HEK293T (cell line): ENCODE measurements around the gene CAV2.

Source experiments
- CTCF ChIA-PET: fragments of 350-600 bp; formaldehyde crosslinking; extraction: SDS; loops from one replicate; lab custom pipeline; 2021; ENCODE audit warnings: antibody characterized with exemption, inconsistent platforms; lab: Yijun Ruan, JAX
- POLR2A ChIA-PET: fragments of 350-600 bp; formaldehyde crosslinking; extraction: SDS; loops from one replicate; lab custom pipeline; 2020; ENCODE audit warnings: antibody characterized with exemption, inconsistent platforms; lab: Yijun Ruan, JAX
- DNase-seq: peaks from one replicate; pipeline ENCODE4 v3.0.0; 2012; ENCODE audit warnings: mixed read lengths; ENCODE audit errors: extremely low spot score
- ARNT ChIP-seq: fragments of 450-650 bp; IDR thresholded peaks from 2 replicates; pipeline ENCODE4 v1.6.1; 2017; ENCODE audit warnings: mild to moderate bottlenecking
- BHLHE40 ChIP-seq: fragments of 450-650 bp; IDR thresholded peaks from 2 replicates; pipeline ENCODE4 v1.6.1; 2016; ENCODE audit warnings: mild to moderate bottlenecking, moderate library complexity, borderline replicate concordance
- CTBP1 ChIP-seq: fragments of 450-650 bp; IDR thresholded peaks from 2 replicates; pipeline ENCODE4 v1.6.1; 2016; ENCODE audit warnings: borderline replicate concordance
- ELF4 ChIP-seq: fragments of 450-650 bp; IDR thresholded peaks from 2 replicates; pipeline ENCODE4 v1.6.1; 2017; ENCODE audit warnings: antibody characterized with exemption
- FOXA1 ChIP-seq: fragments of 450-650 bp; IDR thresholded peaks from 2 replicates; pipeline ENCODE4 v1.6.1; 2016; ENCODE audit warnings: mild to moderate bottlenecking
- FOXK2 ChIP-seq: fragments of 450-650 bp; IDR thresholded peaks from 2 replicates; pipeline ENCODE4 v1.6.1; 2016; ENCODE audit warnings: mild to moderate bottlenecking
- FOXM1 ChIP-seq: fragments of 450-650 bp; IDR thresholded peaks from 2 replicates; pipeline ENCODE4 v1.6.1; 2017; ENCODE audit warnings: mild to moderate bottlenecking, borderline replicate concordance
- HDGF ChIP-seq: fragments of 450-650 bp; IDR thresholded peaks from 2 replicates; pipeline ENCODE4 v1.6.1; 2017; ENCODE audit warnings: antibody characterized with exemption, borderline replicate concordance
- L3MBTL2 ChIP-seq: fragments of 450-650 bp; conservative IDR thresholded peaks from 2 replicates; pipeline ENCODE4 v1.6.1; 2016; ENCODE audit warnings: mild to moderate bottlenecking
- LEF1 ChIP-seq: fragments of 450-650 bp; IDR thresholded peaks from 2 replicates; pipeline ENCODE4 v1.6.1; 2017; ENCODE audit warnings: mild to moderate bottlenecking, borderline replicate concordance
- NFRKB ChIP-seq: fragments of 450-650 bp; IDR thresholded peaks from 2 replicates; pipeline ENCODE4 v1.6.1; 2016; ENCODE audit warnings: mild to moderate bottlenecking, moderate library complexity
- SP1 ChIP-seq: fragments of 450-650 bp; IDR thresholded peaks from 2 replicates; pipeline ENCODE4 v1.6.1; 2017
- SUZ12 ChIP-seq: fragments of 450-650 bp; IDR thresholded peaks from 2 replicates; pipeline ENCODE4 v1.6.1; 2016; ENCODE audit warnings: mild to moderate bottlenecking
- TARDBP ChIP-seq: fragments of 450-650 bp; IDR thresholded peaks from 2 replicates; pipeline ENCODE4 v1.6.1; 2016
- ZNF384 ChIP-seq: fragments of 450-650 bp; IDR thresholded peaks from 2 replicates; pipeline ENCODE4 v1.6.1; 2016
- TF ChIP-seq, protein P1 (sequence below): fragments of 450-650 bp; IDR thresholded peaks from 2 replicates; pipeline ENCODE4 v1.6.1; 2016

CAV2 gene

DNA sequence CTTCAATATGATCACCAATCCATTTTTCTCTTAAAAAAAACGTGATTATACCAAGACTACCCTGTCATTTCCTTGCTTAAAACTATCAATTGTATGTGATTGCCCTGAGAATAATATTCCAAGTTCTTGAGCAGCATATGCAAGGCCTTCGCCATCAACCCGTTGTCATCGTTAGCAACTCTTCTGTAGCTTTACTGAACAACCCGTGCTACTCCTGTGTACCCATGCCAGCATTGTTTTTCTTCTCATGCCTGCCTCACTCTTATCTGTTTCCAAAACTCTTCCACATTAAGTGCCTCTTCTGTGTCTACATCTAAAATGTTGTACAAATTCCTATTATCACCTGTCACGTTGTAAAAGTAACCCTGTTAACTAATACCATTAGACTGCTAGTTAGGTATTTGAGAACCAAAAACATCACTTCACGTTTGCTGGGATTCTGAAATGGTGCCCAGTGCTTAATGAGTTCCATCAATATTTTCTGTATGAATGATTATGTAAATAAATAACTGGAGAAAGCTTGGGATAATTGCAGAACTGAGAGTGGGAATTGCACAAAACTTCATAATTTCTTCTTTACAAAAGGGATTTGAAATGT, 10.5 kb downstream of the CAV2 start:
- no peak for DNase-seq
- POLR2A ChIA-PET = interaction anchor here (0.6 kb wide), 1 partner anchor 73 kb away, joined by 3 read pairs; no protein-coding TSS in a partner anchor

DNA sequence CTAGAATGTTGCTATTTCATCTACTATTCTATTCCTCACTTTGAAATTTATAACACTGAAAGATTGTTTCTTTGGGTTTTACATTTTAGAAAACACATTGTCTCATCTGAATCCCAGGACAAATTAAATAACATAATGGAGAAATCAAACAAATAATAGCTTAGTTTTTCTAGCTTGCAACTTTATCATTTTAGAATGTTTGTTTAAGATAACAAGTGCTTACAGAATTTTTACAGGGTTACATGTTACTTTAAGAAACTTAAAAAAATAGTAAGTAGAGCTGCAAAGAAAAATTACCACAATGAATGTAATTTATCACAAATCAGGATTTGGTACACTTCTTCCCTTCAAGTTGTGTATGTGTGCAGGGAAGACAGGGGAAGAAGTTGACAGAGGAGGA, 11.3 kb downstream of the CAV2 start:
- ChIA-PET POLR2A (interaction anchor here (0.6 kb wide), 1 partner anchor 72 kb away, joined by 3 read pairs; no protein-coding TSS in a partner anchor), CTCF (no interaction called here)

More for the DNA sequence above, 10.5 kb downstream of the CAV2 start:
- TF ChIP-seq HDGF = no peak
- no peak for TF ChIP-seq TARDBP
- TF ChIP-seq FOXM1 = no peak
- TF ChIP-seq L3MBTL2 = no peak
- no peak for TF ChIP-seq CTBP1
- TF ChIP-seq ZNF384 = no peak
- CTCF ChIA-PET = no interaction called here

DNA sequence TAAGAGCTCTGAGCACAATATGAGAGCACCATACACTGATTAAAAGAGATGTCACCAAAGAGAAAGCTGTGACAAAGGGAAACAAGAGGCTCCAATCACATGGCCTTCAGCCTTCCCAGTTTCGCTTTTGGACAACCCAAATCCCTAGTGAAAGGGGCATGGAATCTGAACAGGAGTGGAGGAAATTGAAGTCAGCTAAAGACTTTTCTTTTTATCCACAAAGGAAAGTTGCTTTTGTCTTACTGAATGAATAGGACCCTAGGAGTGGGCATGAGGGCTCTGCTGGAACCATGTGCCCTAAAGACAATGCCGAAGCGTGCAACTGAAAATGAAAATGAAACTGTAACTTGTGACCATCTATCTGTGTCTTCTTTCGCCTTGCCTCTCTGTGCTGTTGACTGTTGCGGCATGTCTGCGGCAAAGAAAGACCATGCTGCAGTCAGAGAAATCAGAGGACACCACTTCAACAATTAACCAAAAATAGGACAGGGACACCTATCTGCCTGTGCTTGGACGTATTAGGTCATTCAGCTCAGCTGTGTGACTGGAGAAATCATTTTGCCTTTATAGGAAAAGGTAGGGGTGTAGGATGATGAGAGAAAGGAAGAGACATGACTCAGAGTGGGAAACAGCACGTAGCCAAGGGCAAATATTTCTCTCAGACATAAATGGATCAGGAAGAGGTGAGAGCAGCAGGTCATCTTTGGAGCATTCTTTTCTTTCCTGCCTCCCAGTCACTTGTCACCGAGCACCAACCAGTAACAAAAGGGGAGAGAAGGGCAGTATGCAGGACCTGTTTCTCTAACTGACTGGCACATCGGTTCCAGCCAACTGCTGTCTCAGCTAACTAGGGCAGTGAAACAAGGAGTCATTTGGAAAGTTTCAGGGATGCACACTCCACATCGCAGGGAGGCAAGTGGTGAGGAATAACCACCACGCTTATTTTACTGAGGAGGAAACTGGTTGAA, 12.3 kb downstream of the CAV2 start:
- CTCF ChIA-PET = interaction anchor here (0.6 to 1.2 kb wide), 2 partner anchors 9 to 80 kb away, joined by 3 read pairs; no protein-coding TSS in a partner anchor
- TF ChIP-seq SP1 (no peak), L3MBTL2 (no peak), HDGF (no peak), FOXA1 (no peak)
- no peak for DNase-seq
- POLR2A ChIA-PET = interaction anchor here (0.9 kb wide), 1 partner anchor 15 kb away, joined by 3 read pairs; no protein-coding TSS in a partner anchor

More for the DNA sequence above, 11.3 kb downstream of the CAV2 start:
- DNase-seq = no peak
- no peak for TF ChIP-seq BHLHE40
- TF ChIP-seq LEF1 = no peak
- TF ChIP-seq SUZ12 = no peak

DNA sequence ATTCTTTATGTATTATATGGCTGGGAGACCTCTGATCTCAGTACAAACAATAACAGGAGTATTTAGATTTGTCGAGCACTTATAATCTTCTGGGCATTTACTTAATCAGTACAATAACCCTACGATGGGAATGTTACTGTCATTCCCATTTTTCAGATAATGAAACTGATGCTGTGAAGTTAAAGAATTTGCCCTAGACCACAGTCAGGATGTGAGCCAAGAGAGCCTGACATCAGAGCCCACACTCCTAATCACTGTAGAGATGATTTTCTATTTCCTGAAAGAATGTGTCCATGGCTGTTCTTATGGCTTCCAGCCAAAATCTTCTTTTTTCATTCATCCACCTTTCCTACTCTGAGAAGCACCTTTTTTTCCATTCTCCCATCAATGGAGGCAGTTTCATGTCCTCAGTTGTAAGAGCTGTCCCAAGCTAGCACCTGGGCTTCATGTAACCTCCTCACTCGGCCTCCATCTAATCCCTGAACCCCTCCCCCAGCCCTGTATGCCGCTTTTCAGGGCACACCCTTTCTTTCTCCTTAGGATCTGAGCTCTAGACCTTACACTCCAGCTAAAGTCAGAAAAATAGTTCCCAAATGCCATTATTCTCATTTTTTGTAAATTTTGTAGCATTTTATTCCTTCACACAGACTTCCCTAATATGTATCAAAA, 13.1 kb downstream of the CAV2 start:
- no peak for TF ChIP-seq ELF4
- TF ChIP-seq BHLHE40 = no peak
- no peak for TF ChIP-seq FOXM1
- TF ChIP-seq ZNF384 = no peak
- no peak for TF ChIP-seq LEF1
- POLR2A ChIA-PET = no interaction called here
- DNase-seq = no peak
- CTCF ChIA-PET = interaction anchor here (0.6 to 1.2 kb wide), 2 partner anchors 9 to 80 kb away, joined by 3 read pairs; no protein-coding TSS in a partner anchor

DNA sequence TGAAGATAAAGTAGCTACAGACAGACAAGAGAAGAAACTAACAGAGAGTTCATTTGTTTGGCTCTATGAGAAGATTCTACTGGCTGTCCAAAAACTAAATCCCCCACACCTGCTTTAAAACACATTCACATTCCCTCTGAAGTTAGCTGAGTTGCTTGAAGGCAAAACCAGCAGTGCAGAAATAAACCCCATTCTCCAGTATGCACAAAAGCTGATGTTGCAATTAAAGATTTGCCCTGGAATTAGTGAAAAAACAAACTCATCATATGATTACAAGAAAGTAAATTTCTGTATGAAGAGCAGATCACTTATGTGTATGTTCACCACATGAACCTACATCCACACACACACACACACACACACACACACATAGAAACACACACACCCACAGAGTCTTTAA, 16.0 kb downstream of the CAV2 start:
- POLR2A ChIA-PET = no interaction called here

DNA sequence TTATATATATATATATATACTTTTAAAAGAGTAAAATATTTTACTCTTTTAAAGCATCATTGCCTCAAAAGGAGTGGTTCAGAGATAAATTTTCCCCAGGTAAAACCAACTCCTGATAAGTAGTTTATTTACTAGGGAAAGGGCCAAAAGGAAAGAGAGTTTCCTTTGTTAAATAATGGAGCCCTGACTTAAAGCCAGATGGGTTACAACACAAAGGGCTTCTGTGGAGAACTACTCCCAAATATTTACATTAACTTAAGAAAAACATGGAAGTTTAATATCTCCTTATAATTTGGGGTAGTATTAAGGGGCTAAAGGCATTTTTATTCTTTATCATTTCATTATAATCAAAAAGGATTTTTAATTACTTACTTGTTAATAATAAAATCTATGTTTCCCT, 16.8 kb downstream of the CAV2 start:
- POLR2A ChIA-PET = no interaction called here

More for the DNA sequence above, 16.0 kb downstream of the CAV2 start:
- no peak for DNase-seq
- TF ChIP-seq ARNT = no peak
- no peak for TF ChIP-seq SP1
- no peak for TF ChIP-seq HDGF
- no peak for TF ChIP-seq FOXM1
- TF ChIP-seq, protein P1, sequence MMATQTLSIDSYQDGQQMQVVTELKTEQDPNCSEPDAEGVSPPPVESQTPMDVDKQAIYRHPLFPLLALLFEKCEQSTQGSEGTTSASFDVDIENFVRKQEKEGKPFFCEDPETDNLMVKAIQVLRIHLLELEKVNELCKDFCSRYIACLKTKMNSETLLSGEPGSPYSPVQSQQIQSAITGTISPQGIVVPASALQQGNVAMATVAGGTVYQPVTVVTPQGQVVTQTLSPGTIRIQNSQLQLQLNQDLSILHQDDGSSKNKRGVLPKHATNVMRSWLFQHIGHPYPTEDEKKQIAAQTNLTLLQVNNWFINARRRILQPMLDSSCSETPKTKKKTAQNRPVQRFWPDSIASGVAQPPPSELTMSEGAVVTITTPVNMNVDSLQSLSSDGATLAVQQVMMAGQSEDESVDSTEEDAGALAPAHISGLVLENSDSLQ = no peak
- TF ChIP-seq NFRKB = no peak
- no peak for TF ChIP-seq ELF4
- TF ChIP-seq FOXA1 = no peak
- TF ChIP-seq BHLHE40 = no peak
- TF ChIP-seq L3MBTL2 = no peak
- TF ChIP-seq LEF1 = no peak
- TF ChIP-seq TARDBP = no peak
- no peak for TF ChIP-seq SUZ12
- CTCF ChIA-PET = interaction anchor here (0.9 kb wide), 1 partner anchor 11 kb away, joined by 3 read pairs; no protein-coding TSS in a partner anchor

DNA sequence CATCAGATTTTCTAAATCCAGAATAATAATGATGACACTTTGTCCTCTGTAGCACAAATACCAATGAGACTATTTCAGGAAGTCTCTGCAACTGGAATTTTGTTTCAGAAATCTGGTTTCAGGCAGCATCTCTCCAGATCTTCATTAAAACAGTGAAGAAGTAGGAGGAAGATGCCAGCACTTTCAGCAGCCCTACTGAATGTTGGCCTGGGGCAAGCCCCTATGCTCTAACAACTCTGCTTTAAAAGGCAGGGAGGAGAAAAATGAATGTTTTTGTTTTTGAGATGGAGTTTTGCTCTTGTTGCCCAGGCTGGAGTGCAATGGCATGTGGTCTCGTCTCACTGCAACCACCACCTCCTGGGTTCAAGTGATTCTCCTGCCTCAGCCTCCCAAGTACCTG, 18.1 kb downstream of the CAV2 start:
- ChIA-PET POLR2A (no interaction called here), CTCF (no interaction called here)
- no peak for DNase-seq
- no peak for TF ChIP-seq LEF1
- TF ChIP-seq, protein P1 = no peak
- no peak for TF ChIP-seq FOXM1
- no peak for TF ChIP-seq FOXK2
- no peak for TF ChIP-seq FOXA1
- no peak for TF ChIP-seq ARNT
- no peak for TF ChIP-seq NFRKB
- no peak for TF ChIP-seq TARDBP
- TF ChIP-seq HDGF = no peak
- no peak for TF ChIP-seq CTBP1
- no peak for TF ChIP-seq SUZ12
- no peak for TF ChIP-seq BHLHE40
- no peak for TF ChIP-seq L3MBTL2

More for the DNA sequence above, 16.8 kb downstream of the CAV2 start:
- no peak for DNase-seq
- TF ChIP-seq FOXA1 (no peak), BHLHE40 (no peak), FOXK2 (no peak), NFRKB (no peak), TARDBP (no peak), ZNF384 (no peak), LEF1 (no peak), HDGF (no peak), ARNT (no peak), CTBP1 (no peak), ELF4 (no peak), SP1 (no peak)
- CTCF ChIA-PET = interaction anchor here (0.6 to 0.9 kb wide), 2 partner anchors 10 to 59 kb away, joined by 3 to 9 read pairs; no protein-coding TSS in a partner anchor
